K562 (cell line): ENCODE results near the gene CEP131. TPM values are rescaled to one million over a fixed set of nuclear protein-coding genes. Genes with fewer than 3 reads are reported as not detected.

Experiments
- ATAC-seq: fragments of 200-7000 bp; cut with Tn5 transposase; 3 replicates; pipeline ENCODE4 v1.9.1; 2020; ENCODE audit warnings: moderate library complexity
- BruUV-seq: library from RNA; stranded (reverse); fragments of 400-500 nt; replicated peaks from 2 replicates; lab custom pipeline; 2021; lab: Mats Ljungman, UMichigan
- CTCF ChIA-PET: fragments of 300-600 bp; formaldehyde crosslinking; extraction: SDS; loops from one replicate; lab custom pipeline; 2021; ENCODE audit warnings: low intra/inter-chr PET ratio; lab: Yijun Ruan, JAX
- POLR2A ChIA-PET: fragments of 300-600, 350-650 bp; sonication (Branson Sonifier 250); formaldehyde crosslinking; extraction: SDS; loops from one replicate; lab custom pipeline; 2021; ENCODE audit warnings: antibody characterized with exemption, inconsistent platforms; lab: Yijun Ruan, JAX
- DNase-seq, 4 experiments: peaks; one replicate each; pipeline versions ENCODE4 v3.0.0 to v3.0.0-alpha.2; 2011 to 2018; ENCODE audit warnings: low spot score in 3 of 4, mixed read lengths in 3 of 4; ENCODE audit errors: extremely low read depth in 1 of 4
- FAIRE-seq: peaks from 2 replicates; lab custom pipeline; 2011; peaks lifted over from hg19 to GRCh38; lab: Jason Lieb, UNC
- H2AFZ ChIP-seq: 2 replicates; pipeline ENCODE4 v1.6.0; 2011; ENCODE audit warnings: low read depth, low read length, control low read depth, inconsistent platforms
- H3K27ac ChIP-seq: fragments of 200-600 bp; 3 replicates; pipeline ENCODE4 v1.8.0; 2011; ENCODE audit warnings: low read depth, mild to moderate bottlenecking, control low read depth, inconsistent platforms, low read length, moderate library complexity, mixed read lengths; ENCODE audit errors: extremely low read depth
- H3K27me3 ChIP-seq, 2 experiments: fragments of 300-600 bp in 1 of 2; 2 replicates in 1 of 2; 3 replicates in 1 of 2; pipeline versions ENCODE4 v1.6.0 to v1.8.0; 2011; ENCODE audit warnings: inconsistent platforms in 2 of 2, low read length in 2 of 2, mild to moderate bottlenecking in 1 of 2, mixed read lengths in 1 of 2, moderate library complexity in 1 of 2; ENCODE audit not compliant: control insufficient read depth in 2 of 2, insufficient read depth in 2 of 2
- H3K36me3 ChIP-seq: fragments of 300-600 bp; 3 replicates; pipeline ENCODE4 v1.8.0; 2011; ENCODE audit warnings: mild to moderate bottlenecking, low read length, inconsistent platforms; ENCODE audit not compliant: control insufficient read depth, insufficient read depth
- H3K4me1 ChIP-seq, 2 experiments: fragments of 200-600 bp in 1 of 2; replicated peaks in 1 of 2; 2 replicates in 1 of 2; 3 replicates in 1 of 2; pipeline versions ENCODE4 v1.5.1 to v1.8.0; 2011; ENCODE audit warnings: inconsistent platforms in 2 of 2, low read length in 2 of 2, mild to moderate bottlenecking in 1 of 2, mixed read lengths in 1 of 2, moderate library complexity in 1 of 2; ENCODE audit not compliant: control insufficient read depth in 2 of 2, insufficient read depth in 2 of 2
- H3K4me2 ChIP-seq: 2 replicates; pipeline ENCODE4 v1.6.1; 2011; ENCODE audit warnings: low read length, control low read depth, inconsistent platforms, mixed read lengths; ENCODE audit not compliant: insufficient read depth
- H3K4me3 ChIP-seq: fragments of 200-600 bp; sonication (generic), shearing (Covaris generic); 2 replicates; pipeline ENCODE4 v1.5.1; 2016; ENCODE audit warnings: control low read depth, inconsistent platforms
- H3K79me2 ChIP-seq: fragments of 200-600 bp; 3 replicates; pipeline ENCODE4 v1.8.0; 2011; ENCODE audit warnings: low read length, inconsistent platforms; ENCODE audit not compliant: control insufficient read depth, insufficient read depth
- H3K9ac ChIP-seq, 2 experiments: 2 replicates each; pipeline versions ENCODE4 v1.6.0 to v1.6.1; 2011; ENCODE audit warnings: low read depth in 2 of 2, low read length in 2 of 2, control low read depth in 1 of 2, inconsistent platforms in 1 of 2, mild to moderate bottlenecking in 1 of 2, mixed read lengths in 1 of 2; ENCODE audit not compliant: insufficient read depth in 1 of 2
- H3K9me1 ChIP-seq: one replicate; pipeline ENCODE4 v1.6.0; 2011; ENCODE audit warnings: inconsistent platforms, mild to moderate bottlenecking, low read length, moderate library complexity; ENCODE audit not compliant: control insufficient read depth, insufficient read depth
- H3K9me3 ChIP-seq: replicated peaks from 2 replicates; pipeline ENCODE4 v1.5.1; 2011; ENCODE audit warnings: low read depth, low read length, inconsistent platforms; ENCODE audit not compliant: control insufficient read depth, insufficient read depth
- H4K20me1 ChIP-seq: replicated peaks from 2 replicates; pipeline ENCODE4 v1.6.1; 2011; ENCODE audit warnings: low read length, inconsistent platforms, mixed read lengths; ENCODE audit not compliant: control insufficient read depth, insufficient read depth
- CTCF ChIP-seq, 3 experiments: IDR thresholded peaks in 2 of 3; conservative IDR thresholded peaks in 1 of 3; 2 replicates each; pipeline ENCODE4 v1.5.1; 2011 to 2012; ENCODE audit warnings: low read length in 3 of 3, mild to moderate bottlenecking in 3 of 3, control low read depth in 2 of 3, improper control_type of control experiment in 1 of 3, inconsistent platforms in 1 of 3, low read depth in 1 of 3, mixed read lengths in 1 of 3, moderate library complexity in 1 of 3; ENCODE audit not compliant: insufficient read depth in 2 of 3
- DPF2 ChIP-seq: fragments of 450-650 bp; IDR thresholded peaks from 2 replicates; pipeline ENCODE4 v1.6.1; 2016
- EGR1 ChIP-seq: fragments of 450-650 bp; conservative IDR thresholded peaks from 2 replicates; pipeline ENCODE4 v1.6.1; 2017; ENCODE audit warnings: mild to moderate bottlenecking
- ELK1 ChIP-seq: sonication (generic); formaldehyde crosslinking; IDR thresholded peaks from 2 replicates; pipeline ENCODE4 v1.8.1; 2022; ENCODE audit warnings: missing genetic modification reagents
- RNF2 ChIP-seq: sonication (generic); IDR thresholded peaks from 2 replicates; pipeline ENCODE4 v1.6.1; 2016
- SAFB ChIP-seq: fragments of 200-400 bp; formaldehyde crosslinking; IDR thresholded peaks from 2 replicates; pipeline ENCODE4 v1.6.1; 2017; ENCODE audit warnings: low read depth, low read length, borderline replicate concordance
- ZC3H4 ChIP-seq: sonication (generic); formaldehyde crosslinking; IDR thresholded peaks from 2 replicates; pipeline ENCODE4 v1.9.0; 2021; ENCODE audit warnings: missing genetic modification reagents, borderline replicate concordance
- ZNF146 ChIP-seq: IDR thresholded peaks from one replicate; pipeline ENCODE4 v1.6.1; 2018; ENCODE audit warnings: missing compliant biosample characterization; ENCODE audit not compliant: unreplicated experiment
- ZNF785 ChIP-seq: fragments of 250-450 bp; sonication (Bioruptor Pico); IDR thresholded peaks from 2 replicates; pipeline ENCODE4 v1.4.0; 2020; ENCODE audit warnings: mild to moderate bottlenecking
- WGBS: fragments of 100-300 bp; shearing (Covaris generic); methylation state at CpG from one replicate; pipeline ENCODE4 v1.1.6; 2016; ENCODE audit warnings: low coverage, mixed read lengths; ENCODE audit not compliant: insufficient coverage; ENCODE audit errors: missing lambda C conversion rate; 5-methylcytosine and 5-hydroxymethylcytosine counted together
- in situ Hi-C: fragments of 300-500 bp; cut with MboI; formaldehyde crosslinking; loops from 4 replicates; pipeline ENCODE4 v1.15.0; 2018; ENCODE audit warnings: inconsistent platforms, mixed read lengths
- intact Hi-C: fragments of 100-400 bp; cut with micrococcal nuclease; formaldehyde crosslinking; loops from 2 replicates; pipeline ENCODE4 v1.14.2; 2022
- polyA plus RNA-seq, 8 experiments: library from polyadenylated mRNA; depleted of rRNA in 4 of 8; stranded (reverse) in 5 of 8; unstranded in 3 of 8; fragments of >200 nt; fragmentation: Nextera tagmentation in 2 of 8; fragmentation: Illumina TruSeq in 1 of 8; extraction: Ambion mirVana in 2 of 8; extraction: Trizol in 1 of 8; gene quantifications; 2 replicates each; pipeline versions ENCODE4 v1.2.1 to v1.2.3, GENCODE V29; 2011 to 2014; ENCODE audit warnings: inconsistent platforms in 1 of 8, missing spikeins in 1 of 8
- total RNA-seq, 7 experiments: library from RNA; depleted of rRNA in 6 of 7; stranded (reverse); fragments of >200 nt in 6 of 7; fragmentation: Illumina TruSeq in 2 of 7; extraction: Trizol in 2 of 7; gene quantifications; 2 replicates each; pipeline versions ENCODE4 v1.2.1 to v1.2.3, GENCODE V29; 2011 to 2021; ENCODE audit warnings: low replicate concordance in 1 of 7
- TF ChIP-seq, protein P1 (sequence below), 2 experiments: fragments of 150-350 bp in 1 of 2; IDR thresholded peaks; 2 replicates each; pipeline ENCODE4 v1.6.1; 2012 to 2016; ENCODE audit warnings: low read depth in 2 of 2, low read length in 2 of 2, mild to moderate bottlenecking in 1 of 2, moderate library complexity in 1 of 2

CEP131 gene
- total and polyA plus RNA-seq, 9 of the 15 experiments (the other 6 are each of a cell fraction or from before 2014, with no cell fraction given): 0.24 to 21.2 (median 2.3) TPM

DNA sequence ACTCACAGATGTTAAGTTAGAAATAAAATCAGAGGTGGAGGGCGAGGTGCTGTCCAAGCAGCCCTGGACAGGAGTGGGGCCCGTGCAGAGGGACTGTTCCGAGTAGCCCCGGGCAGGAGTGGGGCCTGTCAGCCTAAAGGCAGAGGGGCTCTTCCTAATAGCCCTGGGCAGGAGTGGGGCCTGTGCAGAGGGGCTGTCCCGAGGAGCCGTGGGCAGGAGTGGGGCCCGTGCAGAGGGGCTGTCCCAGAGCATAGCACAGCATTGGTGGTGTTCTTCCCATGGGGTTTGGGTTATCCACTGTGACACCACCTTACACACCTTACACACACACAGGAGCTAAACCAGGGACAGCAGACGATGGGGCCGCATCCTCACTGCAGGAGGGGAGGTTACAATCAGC is 10.4 kb downstream of the CEP131 start (continued):
- TF ChIP-seq, protein P1, sequence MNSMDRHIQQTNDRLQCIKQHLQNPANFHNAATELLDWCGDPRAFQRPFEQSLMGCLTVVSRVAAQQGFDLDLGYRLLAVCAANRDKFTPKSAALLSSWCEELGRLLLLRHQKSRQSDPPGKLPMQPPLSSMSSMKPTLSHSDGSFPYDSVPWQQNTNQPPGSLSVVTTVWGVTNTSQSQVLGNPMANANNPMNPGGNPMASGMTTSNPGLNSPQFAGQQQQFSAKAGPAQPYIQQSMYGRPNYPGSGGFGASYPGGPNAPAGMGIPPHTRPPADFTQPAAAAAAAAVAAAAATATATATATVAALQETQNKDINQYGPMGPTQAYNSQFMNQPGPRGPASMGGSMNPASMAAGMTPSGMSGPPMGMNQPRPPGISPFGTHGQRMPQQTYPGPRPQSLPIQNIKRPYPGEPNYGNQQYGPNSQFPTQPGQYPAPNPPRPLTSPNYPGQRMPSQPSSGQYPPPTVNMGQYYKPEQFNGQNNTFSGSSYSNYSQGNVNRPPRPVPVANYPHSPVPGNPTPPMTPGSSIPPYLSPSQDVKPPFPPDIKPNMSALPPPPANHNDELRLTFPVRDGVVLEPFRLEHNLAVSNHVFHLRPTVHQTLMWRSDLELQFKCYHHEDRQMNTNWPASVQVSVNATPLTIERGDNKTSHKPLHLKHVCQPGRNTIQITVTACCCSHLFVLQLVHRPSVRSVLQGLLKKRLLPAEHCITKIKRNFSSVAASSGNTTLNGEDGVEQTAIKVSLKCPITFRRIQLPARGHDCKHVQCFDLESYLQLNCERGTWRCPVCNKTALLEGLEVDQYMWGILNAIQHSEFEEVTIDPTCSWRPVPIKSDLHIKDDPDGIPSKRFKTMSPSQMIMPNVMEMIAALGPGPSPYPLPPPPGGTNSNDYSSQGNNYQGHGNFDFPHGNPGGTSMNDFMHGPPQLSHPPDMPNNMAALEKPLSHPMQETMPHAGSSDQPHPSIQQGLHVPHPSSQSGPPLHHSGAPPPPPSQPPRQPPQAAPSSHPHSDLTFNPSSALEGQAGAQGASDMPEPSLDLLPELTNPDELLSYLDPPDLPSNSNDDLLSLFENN (IDR thresholded peaks at IDR 0.05; ENCODE audit: low read depth in 2 of 2, low read length in 2 of 2): no peak
- TF ChIP-seq DPF2 (no peak), ZC3H4 (CRISPR knock-in tag) (no peak), SAFB (no peak), ZNF785 (CRISPR knock-in tag) (no peak), ZNF146 (CRISPR knock-in tag) (no peak)

GRCh38 chr17:81210868-81211267 is 11.9 kb downstream of the CEP131 start:
- in situ Hi-C loops: no loop called here
- Histone ChIP-seq H3K4me2 (no peak overlapping the region), H4K20me1 (no peaks in the 10 kb centered on the region), H3K9me1 (no peaks in the 10 kb centered on the region), H3K4me1 (peaks cover 0 to 17% of the 10 kb centered on the region in 2 experiments; a peak in 2 of 5 replicates), H3K27me3 (no peaks in the 10 kb centered on the region), H3K9me3 (no peaks in the 10 kb centered on the region), H3K79me2 (no peaks in the 10 kb centered on the region), H3K9ac (peak overlapping the region in 1 of 2 experiments; percentile 65; a peak in 2 of 4 replicates), H2AFZ (no peak overlapping the region), H3K36me3 (0 out of 3 replicates have a peak, but pooled peaks cover 3% of the 10 kb centered on the region), H3K4me3 (no peak overlapping the region), H3K27ac (no peak overlapping the region)
- FAIRE-seq (no peak), ATAC-seq (peak; percentile 43), DNase-seq (no peak)
- POLR2A ChIA-PET: interaction anchor here (1.1 kb wide), 2 partner anchors 12 to 28 kb away, joined by 3 to 6 read pairs; partner anchors contain the start of genes CEP131, NDUFAF8 and TEPSIN
- no peak for TF ChIP-seq RNF2
- peak in 1 of 3 experiments; percentile 20; a peak in 1 of 6 replicates for TF ChIP-seq CTCF (IDR thresholded peaks at IDR 0.05 in 2 of 3, conservative IDR thresholded peaks at IDR 0.05 in 1 of 3; ENCODE audit: insufficient read depth in 2 of 3, low read depth in 1 of 3, low read length in 3 of 3)
- peak; percentile 75 for TF ChIP-seq EGR1
- TF ChIP-seq ELK1 (CRISPR knock-in tag): no peak
- CTCF ChIA-PET: no interaction called here
- 58% methylated on average over 14 of the region's 14 CpGs for WGBS
- intact Hi-C loops: no loop called here
- BruUV-seq: no TSS peak
